Fibroblast of mammary gland (primary cell): ENCODE data around the gene PRR35.

Source experiments
- DNase-seq: peaks from one replicate; pipeline ENCODE4 v3.0.0-alpha.2; 2010; ENCODE audit warnings: low read depth
- H3K4me3 ChIP-seq: 2 replicates; pipeline ENCODE4 v1.5.1; 2011; ENCODE audit warnings: low read depth, mild to moderate bottlenecking, low read length, moderate library complexity; ENCODE audit not compliant: control insufficient read depth
- TF ChIP-seq, protein P1 (sequence below): conservative IDR thresholded peaks from 2 replicates; pipeline ENCODE4 v1.5.1; 2011; ENCODE audit warnings: low read depth, low read length, inconsistent platforms; ENCODE audit not compliant: control insufficient read depth, insufficient read depth

The PRR35 gene

DNA sequence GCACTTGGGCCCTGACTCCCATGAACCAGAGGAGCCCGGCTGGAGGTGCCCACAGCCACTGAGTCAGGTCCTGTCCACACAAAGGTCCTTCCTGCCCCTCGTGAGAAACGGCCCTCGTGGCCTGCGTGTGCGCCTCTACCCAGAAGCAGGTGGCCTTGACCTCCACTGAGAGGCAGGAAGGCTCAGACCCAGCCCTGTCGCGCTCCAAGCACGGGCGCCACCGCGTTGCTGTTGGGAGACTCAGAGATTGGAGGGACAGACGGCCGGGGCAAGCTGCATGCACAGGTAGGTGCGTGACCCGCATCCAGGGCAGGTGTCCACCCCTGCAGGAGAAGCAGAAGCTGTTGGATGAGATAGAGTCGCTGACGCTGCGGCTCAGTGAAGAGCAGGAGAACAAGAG, 40.8 kb upstream of the PRR35 start:
- H3K4me3 ChIP-seq = no peak overlapping the region
- TF ChIP-seq, protein P1, sequence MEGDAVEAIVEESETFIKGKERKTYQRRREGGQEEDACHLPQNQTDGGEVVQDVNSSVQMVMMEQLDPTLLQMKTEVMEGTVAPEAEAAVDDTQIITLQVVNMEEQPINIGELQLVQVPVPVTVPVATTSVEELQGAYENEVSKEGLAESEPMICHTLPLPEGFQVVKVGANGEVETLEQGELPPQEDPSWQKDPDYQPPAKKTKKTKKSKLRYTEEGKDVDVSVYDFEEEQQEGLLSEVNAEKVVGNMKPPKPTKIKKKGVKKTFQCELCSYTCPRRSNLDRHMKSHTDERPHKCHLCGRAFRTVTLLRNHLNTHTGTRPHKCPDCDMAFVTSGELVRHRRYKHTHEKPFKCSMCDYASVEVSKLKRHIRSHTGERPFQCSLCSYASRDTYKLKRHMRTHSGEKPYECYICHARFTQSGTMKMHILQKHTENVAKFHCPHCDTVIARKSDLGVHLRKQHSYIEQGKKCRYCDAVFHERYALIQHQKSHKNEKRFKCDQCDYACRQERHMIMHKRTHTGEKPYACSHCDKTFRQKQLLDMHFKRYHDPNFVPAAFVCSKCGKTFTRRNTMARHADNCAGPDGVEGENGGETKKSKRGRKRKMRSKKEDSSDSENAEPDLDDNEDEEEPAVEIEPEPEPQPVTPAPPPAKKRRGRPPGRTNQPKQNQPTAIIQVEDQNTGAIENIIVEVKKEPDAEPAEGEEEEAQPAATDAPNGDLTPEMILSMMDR = no peak
- no peak for DNase-seq

DNA sequence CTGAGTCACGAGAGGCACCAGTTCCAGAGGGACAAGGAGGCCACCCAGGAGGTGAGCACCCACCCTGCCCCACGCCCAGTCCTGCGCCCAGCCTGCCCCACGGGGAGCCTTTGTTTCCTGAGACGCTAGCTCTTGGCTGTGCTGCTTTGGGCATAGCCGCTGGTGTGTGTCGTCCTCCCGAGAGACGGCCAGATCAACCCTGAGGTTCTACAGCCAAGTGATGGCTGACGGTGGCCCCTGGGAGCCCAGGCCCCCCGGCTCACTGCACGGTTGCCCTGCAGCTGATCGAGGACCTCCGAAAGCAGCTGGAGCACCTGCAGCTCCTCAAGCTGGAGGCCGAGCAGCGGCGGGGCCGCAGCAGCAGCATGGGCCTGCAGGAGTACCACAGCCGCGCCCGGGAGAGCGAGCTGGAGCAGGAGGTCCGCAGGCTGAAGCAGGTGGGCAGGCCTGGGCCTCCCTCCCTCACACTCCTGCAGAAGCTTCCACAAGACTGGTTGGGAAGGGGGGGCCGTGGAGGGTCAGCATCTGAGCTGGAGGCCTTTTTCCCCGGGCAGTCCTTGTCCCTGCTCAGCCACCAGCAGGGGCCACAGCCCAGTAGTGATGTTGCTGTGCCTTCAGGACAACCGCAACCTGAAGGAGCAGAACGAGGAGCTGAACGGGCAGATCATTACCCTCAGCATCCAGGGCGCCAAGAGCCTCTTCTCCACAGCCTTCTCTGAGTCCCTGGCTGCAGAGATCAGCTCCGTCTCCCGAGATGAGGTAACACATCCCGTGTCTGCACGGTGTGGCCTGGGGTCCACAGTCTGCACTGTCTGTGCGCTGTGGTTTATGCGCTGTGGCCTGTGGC, 40.1 kb upstream of the PRR35 start:
- H3K4me3 ChIP-seq = no peak overlapping the region
- DNase-seq = no peak
- TF ChIP-seq, protein P1 = no peak

DNA sequence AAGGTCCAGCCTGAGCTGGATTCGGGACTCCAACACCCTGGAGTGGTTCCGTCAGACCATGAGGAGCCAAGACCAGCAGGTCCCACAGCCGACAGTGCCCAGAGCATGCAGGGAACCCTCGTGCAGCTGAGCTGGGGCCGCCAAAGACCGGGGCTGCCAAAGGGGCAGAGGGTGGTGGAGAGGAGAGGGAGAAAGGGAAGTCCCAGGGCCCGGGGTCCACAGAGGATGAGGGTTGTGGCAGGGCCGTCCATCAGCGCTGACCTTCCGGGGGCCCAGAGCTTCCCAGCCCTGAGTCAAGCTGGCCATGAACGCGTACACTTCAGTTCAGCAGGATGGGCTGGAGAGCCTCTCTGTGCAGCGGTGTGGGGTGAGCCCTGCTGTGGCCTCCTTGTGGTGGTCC, 39.3 kb upstream of the PRR35 start:
- no peak overlapping the region for H3K4me3 ChIP-seq
- TF ChIP-seq, protein P1 = no peak
- no peak for DNase-seq

DNA sequence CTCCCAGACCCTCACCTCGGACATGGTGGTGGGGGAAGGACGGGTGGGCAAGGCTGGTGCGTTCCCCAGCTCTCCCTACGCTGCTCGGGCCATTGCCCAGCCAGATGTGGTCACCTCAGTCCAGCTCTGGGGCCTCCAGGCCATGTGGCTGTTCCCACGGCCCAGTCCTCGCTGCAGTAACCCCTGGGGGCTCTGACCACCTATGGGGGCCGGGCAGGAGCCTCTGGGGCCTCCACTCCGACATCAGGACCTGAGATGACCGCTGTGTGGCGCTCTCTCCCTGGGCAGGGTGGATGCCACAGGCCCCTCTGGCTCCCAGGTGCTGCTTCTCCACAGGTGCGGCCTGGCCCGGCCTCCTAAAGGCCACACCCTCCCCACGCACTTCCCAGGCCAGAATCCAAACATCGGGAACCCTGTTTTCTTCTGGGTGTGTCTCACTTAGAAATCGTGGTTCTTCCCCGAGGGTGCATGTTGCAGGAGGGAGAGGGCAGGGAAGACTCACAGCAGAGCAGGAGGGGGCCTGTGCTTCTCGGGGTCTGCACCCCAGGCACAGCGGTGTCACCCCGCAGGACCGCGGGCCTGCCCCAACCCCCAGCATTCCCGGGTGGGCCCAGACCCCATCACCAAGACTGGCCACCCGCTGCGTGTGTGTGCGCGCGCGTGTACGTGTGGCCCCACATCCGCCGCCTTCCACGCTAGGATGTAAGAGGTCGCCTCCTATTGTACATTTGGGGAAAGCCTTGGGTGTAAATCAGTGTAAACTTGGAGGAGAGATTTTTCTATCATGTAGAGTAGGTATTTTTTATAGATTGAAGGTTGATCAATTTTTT, 38.6 kb upstream of the PRR35 start:
- no peak overlapping the region for H3K4me3 ChIP-seq
- DNase-seq = no peak
- TF ChIP-seq, protein P1 = no peak

DNA sequence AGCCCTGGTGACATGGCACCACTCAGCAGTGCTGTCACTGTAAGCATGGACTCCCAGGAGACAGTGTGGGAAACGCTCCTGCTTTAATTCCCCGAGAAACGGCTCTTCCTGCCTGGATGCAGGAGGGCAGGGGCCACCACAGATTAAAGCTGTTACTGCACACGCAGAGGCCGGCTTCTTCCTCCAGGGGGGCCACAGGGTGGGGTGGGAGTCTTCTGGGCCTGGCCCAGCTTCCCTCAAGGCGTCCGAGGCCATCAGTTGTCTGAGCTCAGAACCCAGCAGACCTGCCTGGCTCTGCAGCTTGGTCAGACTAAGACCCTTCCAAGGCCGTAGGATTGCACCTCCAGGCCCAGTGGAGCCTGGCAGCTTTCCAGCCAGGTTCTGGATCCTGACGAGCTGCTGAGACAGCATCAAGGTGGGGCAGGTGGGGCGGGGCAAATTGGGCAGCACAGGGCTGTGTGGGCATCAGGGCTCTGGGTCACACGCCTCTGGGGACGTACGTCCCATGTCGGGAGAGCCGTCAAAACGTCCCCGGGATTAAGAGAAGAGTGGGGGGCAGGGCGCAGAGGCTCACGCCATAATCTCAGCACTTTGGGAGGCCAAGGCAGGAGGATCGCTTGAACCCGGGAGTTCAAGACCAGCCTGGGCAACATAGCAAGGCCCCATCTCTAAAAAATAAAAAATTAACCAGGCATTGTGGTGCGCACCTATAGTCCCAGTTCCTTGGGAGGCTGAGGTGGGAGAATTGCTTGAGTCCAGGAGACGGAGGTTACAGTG, 37.7 kb upstream of the PRR35 start:
- no peak for DNase-seq
- TF ChIP-seq, protein P1 = no peak
- no peak overlapping the region for H3K4me3 ChIP-seq

DNA sequence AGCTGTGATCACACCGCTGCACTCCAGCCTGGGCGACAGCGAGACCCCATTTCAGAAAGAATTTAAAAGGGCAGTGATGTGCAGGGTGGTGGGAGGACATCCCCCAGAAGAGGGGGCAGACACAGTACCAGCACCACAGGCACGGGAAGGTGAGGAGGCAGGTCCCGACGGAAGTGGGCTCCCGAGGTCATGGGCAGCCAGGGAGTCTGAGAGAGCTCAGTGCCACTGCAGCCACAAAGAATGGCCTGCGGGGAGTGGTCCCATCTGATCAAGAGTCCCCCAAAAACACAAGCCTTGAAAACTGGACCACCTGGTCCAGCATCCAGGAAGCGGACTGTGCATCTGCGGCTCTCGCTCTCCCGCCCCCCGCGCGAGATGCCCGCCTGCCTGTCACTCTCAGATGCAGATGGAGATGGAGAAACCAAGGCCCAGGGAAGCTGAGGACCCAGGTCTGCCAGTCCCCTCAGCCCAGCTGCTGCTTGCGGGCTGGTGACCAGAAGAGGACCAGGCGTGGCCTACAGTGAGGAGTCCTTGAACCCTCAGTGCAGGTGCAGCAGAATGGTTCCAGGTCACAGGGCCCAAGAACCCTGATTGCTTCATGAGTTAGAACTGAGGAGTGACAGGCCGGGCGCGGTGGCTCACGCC, 37.0 kb upstream of the PRR35 start:
- H3K4me3 ChIP-seq = no peak overlapping the region
- TF ChIP-seq, protein P1 = no peak

More for the DNA sequence above, 37.0 kb upstream of the PRR35 start:
- no peak for DNase-seq
